Left lung (tissue), 10 donors: ENCODE results near the gene PLXNA2. TPM values are rescaled to one million over a fixed set of nuclear protein-coding genes. Genes with fewer than 3 reads are reported as not detected.

ENCODE experiments used
- ATAC-seq: fragments of 200-7000 bp; cut with Tn5 transposase; one replicate; pipeline ENCODE4 v1.9.1; 2020; ENCODE audit warnings: moderate library complexity
- DNase-seq, 4 donors: peaks; one replicate each; pipeline ENCODE4 v3.0.0-alpha.2; 2013 to 2020
- H3K27ac ChIP-seq, 2 donors: fragments of 200-600 bp; sonication (generic) in 1 of 2; one replicate each; pipeline versions ENCODE4 v1.5.0 to v1.8.0; 2020 to 2021
- H3K27me3 ChIP-seq, 2 donors: fragments of 200-600 bp; sonication (generic) in 1 of 2; one replicate each; pipeline versions ENCODE4 v1.5.0 to v1.8.0; 2020 to 2021
- H3K36me3 ChIP-seq, 2 donors: fragments of 200-600 bp; sonication (generic) in 1 of 2; one replicate each; pipeline versions ENCODE4 v1.5.0 to v1.8.0; 2020 to 2021
- H3K4me1 ChIP-seq, 2 donors: fragments of 200-600 bp; one replicate each; pipeline ENCODE4 v1.8.0; 2021
- H3K4me3 ChIP-seq, 2 donors: fragments of 200-600 bp; sonication (generic) in 1 of 2; one replicate each; pipeline versions ENCODE4 v1.5.0 to v1.8.0; 2020 to 2021; ENCODE audit warnings: mild to moderate bottlenecking in 1 of 2
- H3K9me3 ChIP-seq, 2 donors: fragments of 200-600 bp; sonication (generic) in 1 of 2; one replicate each; pipeline versions ENCODE4 v1.5.0 to v1.8.0; 2020 to 2021
- CTCF ChIP-seq, 2 donors: fragments of 200-600 bp; sonication (generic) in 1 of 2; IDR thresholded peaks; one replicate each; pipeline versions ENCODE4 v1.5.0 to v1.8.0; 2021; ENCODE audit warnings: antibody characterized with exemption in 2 of 2
- intact Hi-C, 2 donors: fragments of 100-400 bp; cut with DNase I; formaldehyde crosslinking; loops; one replicate each; pipeline versions ENCODE4 v1.11.2 to v1.14.2; 2022
- polyA plus RNA-seq, 6 donors: library from polyadenylated mRNA; unstranded; fragments of 120-200 nt; gene quantifications; one replicate each; pipeline ENCODE4 v1.2.1, GENCODE V29; 2013; ENCODE audit not compliant: insufficient read length in 6 of 6
- total RNA-seq, 2 donors: library from RNA; stranded (reverse); fragmentation: NEBNext Ultra II Directional; extraction: Animal tissue kit (Norgen Biotek cat#: 25700); gene quantifications; one replicate each; pipeline ENCODE4 v1.2.1, GENCODE V29; 2021
- donor health status: DM: no; HTN: yes; CAD: no.
- donor health status: DM: no; HTN: no; CAD: no.

The PLXNA2 gene
- total and polyA plus RNA-seq, 8 donors: 21.4 to 92.8 (median 34.0) TPM

GRCh38 chr1:208009303-208009702 lies 234.9 kb downstream of the PLXNA2 start:
- DNase-seq: no peak
- Histone ChIP-seq H3K27me3 (no peaks in the 10 kb centered on the region), H3K4me3 (no peak overlapping the region), H3K4me1 (peaks cover 0 to 4% of the 10 kb centered on the region in 2 donors), H3K36me3 (no peaks in the 10 kb centered on the region), H3K27ac (no peak overlapping the region), H3K9me3 (no peaks in the 10 kb centered on the region)
- ATAC-seq: no peak
- intact Hi-C loops: no loop called here
- no peak for TF ChIP-seq CTCF (IDR thresholded peaks at IDR 0.05)

GRCh38 chr1:208008534-208008933 lies 235.7 kb downstream of the PLXNA2 start:
- DNase-seq (no peak), ATAC-seq (peak; percentile 43)
- Histone ChIP-seq H3K4me1 (peaks cover 0 to 4% of the 10 kb centered on the region in 2 donors), H3K9me3 (no peaks in the 10 kb centered on the region), H3K27ac (no peak overlapping the region), H3K27me3 (no peaks in the 10 kb centered on the region), H3K36me3 (no peaks in the 10 kb centered on the region), H3K4me3 (no peak overlapping the region)
- TF ChIP-seq CTCF (IDR thresholded peaks at IDR 0.05): no peak
- intact Hi-C loops: no loop called here

GRCh38 chr1:208007938-208008342 lies 236.2 kb downstream of the PLXNA2 start:
- Histone ChIP-seq H3K27me3 (no peaks in the 10 kb centered on the region), H3K9me3 (no peaks in the 10 kb centered on the region), H3K4me3 (no peak overlapping the region), H3K27ac (no peak overlapping the region), H3K36me3 (no peaks in the 10 kb centered on the region), H3K4me1 (peaks cover 0 to 4% of the 10 kb centered on the region in 2 donors)
- DNase-seq: no peak
- intact Hi-C loops: no loop called here
- ATAC-seq: peak; percentile 47
- TF ChIP-seq CTCF (IDR thresholded peaks at IDR 0.05): no peak

GRCh38 chr1:208007319-208007937 lies 236.8 kb downstream of the PLXNA2 start:
- no peaks in the 10 kb centered on the region for H3K36me3 ChIP-seq
- no peaks in the 10 kb centered on the region for H3K27me3 ChIP-seq
- DNase-seq: no peak
- peaks cover 0 to 4% of the 10 kb centered on the region in 2 donors for H3K4me1 ChIP-seq
- intact Hi-C loops: no loop called here
- TF ChIP-seq CTCF (IDR thresholded peaks at IDR 0.05): no peak
- H3K9me3 ChIP-seq: no peaks in the 10 kb centered on the region
- ATAC-seq: no peak
- H3K4me3 ChIP-seq: no peak overlapping the region
- no peak overlapping the region for H3K27ac ChIP-seq

GRCh38 chr1:208006258-208006920 lies 237.8 kb downstream of the PLXNA2 start:
- Histone ChIP-seq H3K36me3 (no peaks in the 10 kb centered on the region), H3K4me1 (peaks cover 0 to 4% of the 10 kb centered on the region in 2 donors), H3K4me3 (no peak overlapping the region), H3K27ac (no peak overlapping the region), H3K27me3 (no peaks in the 10 kb centered on the region), H3K9me3 (no peaks in the 10 kb centered on the region)
- TF ChIP-seq CTCF (IDR thresholded peaks at IDR 0.05): no peak
- DNase-seq (no peak), ATAC-seq (no peak)
- intact Hi-C loops: no loop called here
